ENCODE measurements around the gene LRRC49.

DNA sequence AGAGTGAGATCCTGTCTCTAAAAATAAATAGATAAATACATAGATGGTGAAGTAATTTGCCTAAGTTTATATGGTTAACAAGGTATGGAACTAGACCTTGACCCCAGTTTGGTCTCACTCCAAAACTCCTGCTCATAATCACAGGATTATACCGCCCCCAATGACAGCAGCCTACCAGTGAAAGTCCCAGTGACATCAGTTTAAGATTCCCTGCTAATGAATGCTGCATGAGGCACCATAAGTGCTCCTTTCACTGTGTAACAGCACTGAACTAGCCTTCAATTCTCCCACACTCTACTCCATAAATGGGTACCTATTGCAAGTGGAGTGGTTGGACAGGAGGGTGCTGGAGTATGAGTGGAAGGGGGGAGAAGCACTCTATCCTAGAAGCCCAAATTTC is 199.0 kb downstream of the LRRC49 start:
- TF ChIP-seq, protein P1, sequence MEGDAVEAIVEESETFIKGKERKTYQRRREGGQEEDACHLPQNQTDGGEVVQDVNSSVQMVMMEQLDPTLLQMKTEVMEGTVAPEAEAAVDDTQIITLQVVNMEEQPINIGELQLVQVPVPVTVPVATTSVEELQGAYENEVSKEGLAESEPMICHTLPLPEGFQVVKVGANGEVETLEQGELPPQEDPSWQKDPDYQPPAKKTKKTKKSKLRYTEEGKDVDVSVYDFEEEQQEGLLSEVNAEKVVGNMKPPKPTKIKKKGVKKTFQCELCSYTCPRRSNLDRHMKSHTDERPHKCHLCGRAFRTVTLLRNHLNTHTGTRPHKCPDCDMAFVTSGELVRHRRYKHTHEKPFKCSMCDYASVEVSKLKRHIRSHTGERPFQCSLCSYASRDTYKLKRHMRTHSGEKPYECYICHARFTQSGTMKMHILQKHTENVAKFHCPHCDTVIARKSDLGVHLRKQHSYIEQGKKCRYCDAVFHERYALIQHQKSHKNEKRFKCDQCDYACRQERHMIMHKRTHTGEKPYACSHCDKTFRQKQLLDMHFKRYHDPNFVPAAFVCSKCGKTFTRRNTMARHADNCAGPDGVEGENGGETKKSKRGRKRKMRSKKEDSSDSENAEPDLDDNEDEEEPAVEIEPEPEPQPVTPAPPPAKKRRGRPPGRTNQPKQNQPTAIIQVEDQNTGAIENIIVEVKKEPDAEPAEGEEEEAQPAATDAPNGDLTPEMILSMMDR (IDR thresholded peaks at IDR 0.05; ENCODE audit: insufficient read depth, low read depth, low read length): no peak
- no peak for TF ChIP-seq EZH2 (IDR thresholded peaks at IDR 0.05; ENCODE audit: insufficient read depth, low read length)

Data from astrocyte (in vitro differentiated cells and primary cell).